Activated CD4-positive, alpha-beta T cell treated with anti-CD3 and anti-CD28 coated beads for 24 hours (primary cell): ENCODE measurements around the gene SHISA5.

Experiments
- DNase-seq, 2 donors: peaks; one replicate each; pipeline ENCODE4 v3.0.0-alpha.2; 2020; ENCODE audit warnings: low read depth in 2 of 2

The SHISA5 gene

DNA sequence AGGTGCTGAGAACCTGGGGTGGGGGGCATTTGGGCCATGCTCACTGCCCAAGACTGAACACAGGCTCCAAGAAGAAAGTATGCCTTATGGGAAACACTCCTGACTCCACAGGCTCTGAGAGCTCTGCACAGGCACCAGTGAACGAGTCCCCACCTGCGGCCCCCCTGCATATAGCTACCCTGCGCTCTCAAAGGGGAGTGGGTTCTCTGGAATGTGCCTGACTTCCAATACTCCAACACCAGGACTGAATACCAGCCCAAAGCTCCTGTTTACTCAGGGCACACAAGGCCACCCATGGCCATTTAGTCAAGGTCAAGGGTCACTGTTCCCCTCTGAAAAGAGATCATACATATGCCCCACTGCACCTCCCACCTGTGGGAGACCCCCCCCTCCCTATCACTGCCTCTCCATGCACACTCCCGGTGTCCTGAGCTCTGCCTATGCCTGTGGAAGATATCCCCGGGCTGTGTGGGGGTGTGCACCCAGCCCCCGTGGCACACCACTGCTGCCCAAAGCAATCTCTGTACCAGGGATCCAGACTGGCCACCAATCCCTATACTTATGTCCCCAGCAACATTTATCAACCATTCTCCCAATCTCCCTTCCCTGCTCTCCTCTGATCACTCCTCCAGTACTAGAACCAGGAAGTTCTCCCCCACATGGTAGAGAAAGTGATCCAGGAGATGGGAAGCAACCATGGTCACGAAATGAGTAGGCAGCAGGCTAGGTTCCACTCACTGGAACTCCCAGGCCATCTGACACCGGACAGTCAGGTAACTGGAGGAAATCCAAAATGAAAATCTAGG is 72.5 kb downstream of the SHISA5 start:
- DNase-seq, result no peak

DNA sequence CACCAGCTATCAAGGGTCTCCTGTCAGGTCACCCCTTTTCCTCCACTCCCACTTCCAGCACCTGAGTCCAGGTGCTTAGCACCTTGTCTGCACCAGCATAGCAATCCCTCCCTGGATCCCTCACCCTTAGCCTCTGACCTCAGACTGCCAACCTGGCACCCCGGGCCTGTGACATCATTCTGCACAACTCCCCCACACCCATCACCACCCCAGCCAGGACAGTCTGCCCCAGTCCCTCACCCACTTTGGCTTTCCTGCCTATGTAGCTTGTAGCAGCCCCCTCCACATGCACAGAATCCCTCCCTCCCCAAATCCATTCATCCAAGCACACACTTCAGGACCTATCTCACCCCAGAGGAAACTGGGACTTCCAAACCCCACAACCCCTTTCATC is 73.3 kb downstream of the SHISA5 start:
- no peak for DNase-seq

GRCh38 chr3:48429960-48430707 is 73.8 kb downstream of the SHISA5 start, which contains the start of gene PLXNB1:
Gene PLXNB1 (minus strand): TSS chr3:48430086. CDS start chr3:48424611, 5,475 bp downstream.
- no peak for DNase-seq

GRCh38 chr3:48429317-48429959 is 74.5 kb downstream of the SHISA5 start:
- DNase-seq, result peak in 1 of 2 donors; percentile 30

DNA sequence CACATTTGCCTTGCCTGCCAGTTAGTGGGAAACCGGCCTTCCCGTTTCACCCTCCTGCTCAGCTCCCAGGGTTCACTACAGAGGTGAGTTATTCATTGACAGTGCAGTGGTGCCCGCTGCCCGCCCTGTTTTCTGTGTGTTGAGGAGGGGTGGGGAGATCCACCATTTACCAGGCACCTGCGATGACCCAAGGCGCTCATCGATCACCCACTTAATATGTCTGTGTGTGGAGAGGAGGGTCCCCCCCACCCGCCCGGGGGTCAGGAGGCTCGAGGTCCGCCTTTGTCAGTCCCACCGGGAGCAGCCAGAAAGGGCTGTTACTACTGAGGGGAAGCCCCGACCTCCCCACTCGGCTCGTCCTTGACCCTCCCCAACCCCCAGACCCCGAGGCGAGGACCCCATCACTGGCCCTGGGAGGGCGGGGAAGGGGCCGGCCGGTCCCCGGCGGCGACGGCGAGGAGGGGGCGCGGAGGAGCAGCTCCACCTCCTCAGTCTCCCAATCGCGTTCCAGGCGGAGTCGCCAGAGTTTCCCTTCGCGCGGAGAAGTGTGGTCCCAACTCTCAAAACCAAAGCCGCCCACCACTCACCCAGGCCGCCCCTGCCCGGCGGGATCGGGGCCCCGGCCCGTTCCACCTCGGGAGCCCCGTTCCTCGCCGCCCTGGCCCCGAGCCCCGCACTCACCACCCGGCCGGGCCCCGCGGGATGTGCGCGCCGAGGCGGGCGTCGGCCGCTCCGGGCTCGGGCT is 75.2 kb downstream of the SHISA5 start:
- no peak for DNase-seq

DNA sequence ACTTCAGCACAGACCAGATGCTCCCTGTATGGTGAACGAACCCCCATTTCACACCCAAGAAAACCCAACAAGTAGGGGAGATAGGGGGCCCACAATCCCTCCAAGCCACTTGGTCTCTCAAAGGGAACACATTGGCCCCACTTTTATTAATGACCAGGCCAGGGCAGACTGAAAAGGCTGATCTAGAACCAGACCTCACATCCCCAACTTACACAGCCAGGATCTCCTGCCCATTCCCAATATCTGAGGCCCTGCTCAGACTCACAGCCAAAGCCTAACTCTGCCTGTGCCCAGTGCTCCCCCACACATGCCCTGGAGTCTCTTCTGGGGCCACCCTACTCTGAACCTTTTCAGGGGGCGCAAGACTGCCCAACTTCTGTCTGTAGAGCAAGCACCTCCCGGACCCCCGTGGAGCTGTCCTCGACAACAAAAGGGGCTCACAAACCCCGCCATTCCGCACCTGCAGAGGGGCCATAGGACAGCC is 75.8 kb downstream of the SHISA5 start:
- DNase-seq, result no peak

DNA sequence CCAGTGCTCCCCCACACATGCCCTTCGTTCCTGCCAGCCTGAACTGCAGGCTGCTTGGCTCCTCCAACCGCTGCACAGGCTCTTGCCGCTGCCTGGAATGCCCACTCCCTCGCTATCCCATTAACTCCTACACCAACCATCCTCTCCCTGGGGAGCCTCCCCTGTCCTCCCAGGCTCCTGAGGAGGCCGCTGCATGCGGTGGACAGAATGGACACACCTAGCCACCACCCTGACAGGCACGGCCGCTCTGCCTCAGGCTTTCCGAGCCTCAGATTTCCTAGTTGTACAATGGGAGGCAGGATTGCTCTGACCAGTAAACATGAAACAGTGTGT is 76.4 kb downstream of the SHISA5 start:
- DNase-seq, result no peak

DNA sequence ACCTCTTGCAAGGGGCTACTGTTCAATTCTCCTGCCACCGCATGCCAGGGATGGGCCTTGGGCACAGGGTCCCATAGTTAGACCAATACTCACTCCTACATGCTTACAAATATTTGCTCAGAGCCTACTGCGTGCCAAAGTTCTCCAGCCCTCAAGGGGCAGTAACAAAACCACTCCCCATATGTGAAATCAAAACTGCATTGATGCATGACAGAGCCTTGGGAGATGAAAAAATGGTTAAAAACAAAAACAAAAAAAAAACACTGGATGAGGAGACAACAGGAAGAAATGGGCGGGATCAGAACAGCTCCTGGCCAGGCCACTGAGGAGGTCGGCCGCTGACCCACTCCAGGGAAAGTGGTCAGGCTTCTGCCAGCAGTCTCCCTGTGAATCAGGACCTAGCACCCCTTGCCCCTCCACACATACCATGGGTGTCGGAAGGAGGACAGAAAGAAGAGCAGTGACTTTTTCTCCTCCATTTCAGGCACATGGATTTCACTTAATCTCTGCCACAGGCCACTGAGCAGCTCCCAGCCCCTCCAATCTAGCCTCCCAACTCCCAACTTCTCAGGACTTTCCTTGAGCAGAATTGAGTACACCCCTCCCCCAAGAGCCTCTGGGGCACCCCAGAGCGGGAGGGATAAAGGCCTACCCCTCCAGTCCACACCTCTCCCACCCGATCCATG is 76.9 kb downstream of the SHISA5 start:
- no peak for DNase-seq

GRCh38 chr3:48426401-48426909 is 77.5 kb downstream of the SHISA5 start:
- DNase-seq, result no peak

- no peak for DNase-seq
These were observed 78.6 kb downstream of the SHISA5 start for GRCh38 chr3:48425281-48425812.

DNA sequence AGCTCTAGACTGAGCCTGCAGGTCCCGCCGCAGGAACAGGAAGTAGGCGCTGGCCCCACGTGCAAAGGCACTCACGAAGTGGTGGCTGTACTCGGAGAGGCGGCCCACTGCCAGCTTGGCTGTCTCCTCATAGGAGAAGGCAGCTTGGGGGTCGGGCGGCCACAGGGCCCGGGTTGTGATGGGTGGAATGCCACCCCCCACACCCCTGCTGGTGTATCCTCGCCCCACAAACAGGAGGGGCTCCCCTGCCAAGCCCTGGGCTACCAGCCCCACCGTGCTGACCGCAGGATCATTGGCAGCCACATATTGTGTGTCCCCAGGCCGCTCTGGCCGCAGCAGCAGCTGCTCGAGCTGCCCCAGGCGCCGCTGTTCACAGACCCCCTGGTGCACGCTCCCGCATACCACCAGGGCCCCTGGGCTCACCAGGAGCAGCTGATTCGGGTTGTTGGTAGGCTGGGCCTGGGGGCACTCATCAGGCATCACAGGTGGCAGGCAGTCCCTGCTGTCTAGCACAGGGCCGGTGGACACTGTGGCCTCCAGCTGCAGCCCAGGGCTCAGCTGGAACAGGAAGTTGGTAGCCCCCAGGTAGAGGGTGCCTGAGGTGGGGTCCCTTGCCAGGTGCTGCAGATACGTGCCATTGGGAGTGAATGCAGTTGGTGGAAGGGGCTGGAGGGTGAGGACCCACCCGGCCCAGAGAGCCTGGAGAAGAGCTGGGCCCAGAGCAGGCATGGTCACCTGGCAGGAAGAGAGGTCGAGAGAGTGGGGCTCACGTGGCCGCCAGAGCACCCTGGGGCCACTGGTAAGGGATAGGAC is 79.9 kb downstream of the SHISA5 start:
- DNase-seq, result no peak

DNA sequence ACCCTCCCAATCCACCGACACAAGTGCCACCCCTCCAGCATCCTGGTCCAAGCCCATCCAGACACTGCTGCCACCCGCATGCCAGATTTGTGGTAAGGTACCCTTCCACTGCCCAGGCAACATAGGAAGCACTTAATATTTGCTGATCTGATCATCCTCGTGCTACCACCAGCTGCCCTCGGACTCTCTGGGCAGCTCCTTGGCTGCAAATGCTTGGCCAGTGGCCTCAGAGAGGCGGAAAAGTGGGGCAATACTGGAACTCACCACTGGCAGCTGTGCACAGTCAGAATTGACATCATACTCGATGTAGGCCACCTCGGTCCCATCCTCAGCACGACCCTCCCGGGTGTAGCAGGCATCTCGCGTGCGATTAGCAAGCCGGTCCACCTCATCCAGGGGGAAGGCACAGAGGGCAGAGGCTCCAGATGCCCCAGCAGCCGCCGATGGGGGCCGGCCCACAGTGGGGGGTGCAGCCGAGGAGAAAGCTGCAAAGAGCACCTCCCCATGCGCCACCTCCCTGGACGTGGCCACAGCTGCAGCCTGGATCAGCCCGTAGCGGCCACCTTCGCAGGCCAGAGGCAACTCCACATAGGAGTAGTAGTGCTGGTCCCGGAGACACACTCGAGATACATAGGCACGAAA is 80.6 kb downstream of the SHISA5 start:
- DNase-seq, result no peak

DNA sequence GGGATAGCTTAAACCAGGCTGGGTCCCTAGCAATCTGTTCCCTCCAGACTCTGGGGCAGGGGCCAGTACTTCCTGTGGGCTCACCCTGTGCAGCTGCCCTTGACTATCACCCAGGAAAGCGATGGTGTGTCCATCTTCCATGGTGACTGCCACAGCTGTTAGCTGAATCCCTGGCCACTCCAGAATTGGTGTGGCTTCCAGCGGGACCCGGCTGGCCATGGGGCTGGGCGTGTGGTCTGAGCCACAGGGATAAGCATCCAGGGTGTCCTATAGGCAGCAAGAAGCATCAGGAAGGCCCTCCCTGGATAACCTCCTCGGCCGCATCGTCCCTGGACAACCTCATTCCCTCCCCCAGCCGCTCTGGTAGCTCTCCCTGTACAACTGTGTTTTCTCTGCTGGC is 81.3 kb downstream of the SHISA5 start:
- no peak for DNase-seq

- DNase-seq, result no peak
These were observed 81.7 kb downstream of the SHISA5 start for GRCh38 chr3:48422272-48422671.

- no peak for DNase-seq
These were observed 83.4 kb downstream of the SHISA5 start for GRCh38 chr3:48420561-48420960.

- no peak for DNase-seq
These were observed 84.4 kb downstream of the SHISA5 start for GRCh38 chr3:48419597-48419996.

GRCh38 chr3:48419149-48419548 is 84.8 kb downstream of the SHISA5 start:
- no peak for DNase-seq

GRCh38 chr3:48418651-48419050 is 85.3 kb downstream of the SHISA5 start:
- DNase-seq, result no peak

GRCh38 chr3:48418140-48418539 is 85.8 kb downstream of the SHISA5 start:
- DNase-seq, result no peak
